Heart right ventricle (tissue), 16 donors: ENCODE results near the gene GRM7. TPM values are rescaled to one million over a fixed set of nuclear protein-coding genes. Genes with fewer than 3 reads are reported as not detected.

Experiments
- ATAC-seq, 8 donors: fragments of 200-7000 bp; cut with Tn5 transposase; one replicate each; pipeline ENCODE4 v1.9.1; 2020; ENCODE audit warnings: mild to moderate bottlenecking in 8 of 8, moderate library complexity in 8 of 8, moderate number of reproducible peaks in 1 of 8
- DNase-seq, 2 donors: peaks; one replicate each; pipeline ENCODE4 v3.0.0-alpha.2; 2020
- H3K27ac ChIP-seq, 10 donors: fragments of 200-600 bp; sonication (generic) in 2 of 10; one replicate each; pipeline versions ENCODE4 v1.5.0 to v1.8.0; 2020 to 2022; ENCODE audit warnings: mild to moderate bottlenecking in 3 of 10
- H3K27me3 ChIP-seq, 7 donors: fragments of 200-600 bp; one replicate each; pipeline ENCODE4 v1.8.0; 2021 to 2022; ENCODE audit warnings: mild to moderate bottlenecking in 2 of 7
- H3K36me3 ChIP-seq, 9 donors: fragments of 200-600 bp; sonication (generic) in 1 of 9; one replicate each; pipeline versions ENCODE4 v1.5.0 to v1.8.0; 2020 to 2022; ENCODE audit warnings: mild to moderate bottlenecking in 2 of 9
- H3K4me1 ChIP-seq, 9 donors: fragments of 200-600 bp; sonication (generic) in 1 of 9; one replicate each; pipeline versions ENCODE4 v1.5.0 to v1.8.0; 2020 to 2022; ENCODE audit warnings: mild to moderate bottlenecking in 4 of 9
- H3K4me3 ChIP-seq, 10 donors: fragments of 200-600 bp; sonication (generic) in 2 of 10; one replicate each; pipeline versions ENCODE4 v1.5.0 to v1.8.0; 2020 to 2022; ENCODE audit warnings: mild to moderate bottlenecking in 7 of 10, moderate library complexity in 2 of 10
- H3K9me3 ChIP-seq, 11 donors: fragments of 200-600 bp in 10 of 11; sonication (generic) in 2 of 11; one replicate each; pipeline versions ENCODE4 v1.5.0 to v1.8.0; 2013 to 2022; ENCODE audit warnings: mild to moderate bottlenecking in 2 of 11, control low read depth in 1 of 11, moderate library complexity in 1 of 11
- CTCF ChIP-seq, 9 donors: fragments of 200-600 bp; sonication (generic) in 2 of 9; IDR thresholded peaks; one replicate each; pipeline versions ENCODE4 v1.5.0 to v1.8.0; 2021 to 2022; ENCODE audit warnings: antibody characterized with exemption in 9 of 9, mild to moderate bottlenecking in 5 of 9, moderate library complexity in 1 of 9
- WGBS, 2 donors: extraction: QIAGEN DNeasy Blood & Tissue Kit; methylation state at CpG; one replicate each; pipeline ENCODE4 v1.1.7; 2013; ENCODE audit warnings: inconsistent platforms in 1 of 2; 5-methylcytosine and 5-hydroxymethylcytosine counted together
- intact Hi-C, 10 donors: fragments of 100-400 bp; cut with DNase I; formaldehyde crosslinking; loops; one replicate each; pipeline versions ENCODE4 v1.11.1 to v1.14.2; 2022
- polyA plus RNA-seq, 2 donors: library from polyadenylated mRNA; stranded (reverse); fragments of 200-250 nt; gene quantifications; one replicate each; pipeline ENCODE4 v1.2.3, GENCODE V29; 2013
- total RNA-seq, 10 donors: library from RNA; stranded (reverse); fragmentation: NEBNext Ultra II Directional in 3 of 10; extraction: Animal tissue kit (Norgen Biotek cat#: 25700) in 3 of 10; gene quantifications; one replicate each; pipeline versions ENCODE4 v1.2.1 to v1.2.4, GENCODE V29; 2021 to 2023
- donor health status: Arrhythmogenic right ventricular cardiomyopathy.
- donor health status: ischemic (EF 13 %, LVEDD 7.1; RV severe dilation, severe dysfunction).
- donor health status: healthy with polysubstance abuse.
- donor health status: DM: no; HTN: yes; CAD: no.
- donor health status: DM: no; HTN: no; CAD: no.
- donor health status: ischemic (EF 25% LVEDD 6.9; RV normal size, moderate dysfunction).
- donor health status: ischemic (EF 25% LVEDD 5.7; RV mildly dilated, moderate dysfunction).
- donor health status: healthy.
- donor health status: DM: yes; HTN: yes; CAD: no.
- donor health status: Ischemic cardiomyopathy.
- donor health status: ischemic (EF 35%, LVEDD 5.7; RV mildly dilated, moderate dysfunction).
- donor health status: nonischemic (EF 11% LVEDD 7.7; RV severe dilation, severe dysfunction).
- donor health status: DM: yes; HTN: yes; CAD: no.
- donor health status: PGD.
- donor health status: ischemic (EF 29% LVEDD 5.4; RV normal size, mild dysfunction).
- donor health status: nonischemic (EF 23%, LVEDD 6.1; RV moderate dilation, normal function).

The GRM7 gene
- total and polyA plus RNA-seq, 12 donors: not detected

GRCh38 chr3:7447197-7447769 lies 586.4 kb downstream of the GRM7 start:
- ATAC-seq: no peak
- 79 to 87% methylated on average over 6 of the region's 6 CpGs for WGBS, 2 donors
- intact Hi-C loops: no loop called here

GRCh38 chr3:7456386-7456785 lies 595.5 kb downstream of the GRM7 start:
- intact Hi-C loops: no loop called here
- H3K4me1 ChIP-seq: no peaks in the 10 kb centered on the region
- H3K36me3 ChIP-seq: no peaks in the 10 kb centered on the region
- peak in 1 of 8 donors; percentile 50 for ATAC-seq
- H3K27ac ChIP-seq: peak overlapping the region in 1 of 10 donors; percentile 46
- DNase-seq: no peak
- H3K4me3 ChIP-seq: no peak overlapping the region
- H3K9me3 ChIP-seq: peaks cover 0 to 2% (median 0%) of the 10 kb centered on the region in 11 donors
- H3K27me3 ChIP-seq: no peaks in the 10 kb centered on the region
- WGBS, 2 donors: 73 to 76% methylated on average over 2 of the region's 2 CpGs
- TF ChIP-seq CTCF (IDR thresholded peaks at IDR 0.05): no peak

More at GRCh38 chr3:7447197-7447769, 586.4 kb downstream of the GRM7 start:
- H3K36me3 ChIP-seq: no peaks in the 10 kb centered on the region
- no peak for TF ChIP-seq CTCF (IDR thresholded peaks at IDR 0.05)
- H3K4me1 ChIP-seq: peaks cover 0 to 20% (median 4%) of the 10 kb centered on the region in 9 donors
- DNase-seq: no peak
- no peaks in the 10 kb centered on the region for H3K27me3 ChIP-seq
- no peak overlapping the region for H3K4me3 ChIP-seq
- H3K27ac ChIP-seq: no peak overlapping the region
- no peaks in the 10 kb centered on the region for H3K9me3 ChIP-seq

GRCh38 chr3:7461202-7461825 lies 600.4 kb downstream of the GRM7 start:
- Histone ChIP-seq H3K9me3 (peaks cover 0 to 2% (median 0%) of the 10 kb centered on the region in 11 donors), H3K4me3 (no peak overlapping the region), H3K27ac (no peak overlapping the region), H3K27me3 (no peaks in the 10 kb centered on the region), H3K4me1 (no peaks in the 10 kb centered on the region), H3K36me3 (no peaks in the 10 kb centered on the region)
- TF ChIP-seq CTCF (IDR thresholded peaks at IDR 0.05): no peak
- intact Hi-C loops: no loop called here
- DNase-seq (no peak), ATAC-seq (no peak)
- WGBS, 2 donors: 84 to 88% methylated on average over 8 of the region's 8 CpGs

GRCh38 chr3:7469866-7470265 lies 609.0 kb downstream of the GRM7 start:
- 70 to 77% methylated on average over 2 of the region's 2 CpGs for WGBS, 2 donors
- Histone ChIP-seq H3K36me3 (no peaks in the 10 kb centered on the region), H3K4me1 (peaks cover 0 to 9% (median 0%) of the 10 kb centered on the region in 9 donors), H3K9me3 (no peaks in the 10 kb centered on the region), H3K27ac (peak overlapping the region in 1 of 10 donors; percentile 10), H3K27me3 (no peaks in the 10 kb centered on the region), H3K4me3 (no peak overlapping the region)
- DNase-seq (no peak), ATAC-seq (no peak)
- intact Hi-C loops: no loop called here
- TF ChIP-seq CTCF (IDR thresholded peaks at IDR 0.05): no peak
